Measurements from ENCODE around the gene TBC1D10B. TPM values are rescaled to one million over a fixed set of nuclear protein-coding genes. Genes with fewer than 3 reads are reported as not detected.
"Not testable (repeated sequence)": the region's sequence is repeated elsewhere in the genome, so short reads cannot be mapped to it uniquely, and the experiment has no call there.

The TBC1D10B gene
- total and polyA plus RNA-seq, 9 of the 15 experiments (the other 6 are each of a cell fraction or from before 2014, with no cell fraction given), result 2.2 to 55.4 (median 17.5) TPM

DNA sequence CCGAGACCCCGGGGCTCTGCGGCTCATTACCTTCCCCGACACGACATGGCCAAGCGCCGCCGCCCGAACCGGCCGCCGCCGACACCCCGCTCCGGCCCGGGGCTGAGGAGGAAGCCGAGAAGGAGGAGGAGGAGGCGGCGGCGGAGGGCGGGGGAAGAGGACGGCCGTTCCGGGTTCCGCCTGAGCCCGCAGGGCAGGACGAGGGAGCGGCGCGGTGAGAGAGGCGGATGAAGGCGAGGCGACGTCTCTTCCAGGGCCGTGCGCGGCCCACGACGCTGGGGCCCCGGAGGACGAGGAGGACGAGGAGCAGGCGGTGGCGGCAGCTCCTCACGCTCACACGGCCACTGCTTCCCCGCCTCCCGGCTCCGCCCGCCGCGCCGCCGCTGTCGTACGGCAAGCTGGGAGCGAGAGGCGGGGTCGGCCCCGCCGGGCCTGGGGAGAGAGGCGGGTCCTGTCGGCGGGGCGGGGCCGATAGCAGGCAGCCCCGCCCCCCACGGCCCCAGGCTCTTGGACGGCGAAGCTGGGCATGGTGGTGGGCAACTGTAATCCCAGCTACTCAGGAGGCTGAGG lies 35.2 kb downstream of the TBC1D10B start (continued):
- peak; percentile 40; the same call in 1 of the 2 replicates for TF ChIP-seq GMEB1 (CRISPR knock-in tag; IDR thresholded peaks at IDR 0.05)
- TF ChIP-seq RB1 (IDR thresholded peaks at IDR 0.05; ENCODE audit: low read depth), result peak; percentile 67
- peak in 1 of 2 experiments; percentile 72; a peak in 1 of 4 replicates for TF ChIP-seq NONO (IDR thresholded peaks at IDR 0.05; ENCODE audit: low read depth in 2 of 2, low read length in 1 of 2)
- TF ChIP-seq GTF2E2 (tag; IDR thresholded peaks at IDR 0.05), result peak; percentile 28; the same call in 1 of the 2 replicates
- TF ChIP-seq PKNOX1 (IDR thresholded peaks at IDR 0.05), result peak; percentile 42; the same call in 1 of the 2 replicates
- peak; percentile 68 for TF ChIP-seq ELF1 (tag; IDR thresholded peaks at IDR 0.05)
- peak; percentile 75 for TF ChIP-seq SUPT5H (IDR thresholded peaks at IDR 0.05)
- peak; percentile 53; the same call in 1 of the 2 replicates for TF ChIP-seq ZBTB1 (CRISPR knock-in tag; IDR thresholded peaks at IDR 0.05; ENCODE audit: borderline replicate concordance, low read depth)
- peak; percentile 67 for TF ChIP-seq KDM5B (IDR thresholded peaks at IDR 0.05; ENCODE audit: insufficient replicate concordance, low read depth, low read length)
- peak; percentile 65; the same call in 1 of the 2 replicates for TF ChIP-seq EP400 (IDR thresholded peaks at IDR 0.05)
- TF ChIP-seq ZNF76 (CRISPR knock-in tag; IDR thresholded peaks at IDR 0.05; ENCODE audit: borderline replicate concordance), result 0 out of 2 replicates have a peak, but pooled peaks have one; percentile 15
- 0 out of 2 replicates have a peak, but pooled peaks have one; percentile 15 for TF ChIP-seq GABPA (tag; conservative IDR thresholded peaks at IDR 0.05; ENCODE audit: low read depth)
- peak; percentile 57 to 65; a peak in 3 of 4 replicates for TF ChIP-seq NRF1 (conservative IDR thresholded peaks at IDR 0.05 in 1 of 2, IDR thresholded peaks at IDR 0.05 in 1 of 2)
- TF ChIP-seq, protein P1, sequence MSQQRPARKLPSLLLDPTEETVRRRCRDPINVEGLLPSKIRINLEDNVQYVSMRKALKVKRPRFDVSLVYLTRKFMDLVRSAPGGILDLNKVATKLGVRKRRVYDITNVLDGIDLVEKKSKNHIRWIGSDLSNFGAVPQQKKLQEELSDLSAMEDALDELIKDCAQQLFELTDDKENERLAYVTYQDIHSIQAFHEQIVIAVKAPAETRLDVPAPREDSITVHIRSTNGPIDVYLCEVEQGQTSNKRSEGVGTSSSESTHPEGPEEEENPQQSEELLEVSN (IDR thresholded peaks at IDR 0.05; ENCODE audit: borderline replicate concordance in 1 of 2, extremely low read depth in 1 of 2, insufficient read depth in 1 of 2, insufficient read length in 1 of 2, low read depth in 1 of 2, low read length in 1 of 2, poor library complexity in 1 of 2, severe bottlenecking in 1 of 2), result peak in 1 of 2 experiments; percentile 29
- TF ChIP-seq ATF1 (CRISPR knock-in tag; IDR thresholded peaks at IDR 0.05); TOE1 (CRISPR knock-in tag; IDR thresholded peaks at IDR 0.05; ENCODE audit: borderline replicate concordance, low read depth): not testable (repeated sequence)
- TF ChIP-seq ATF1 (tag; IDR thresholded peaks at IDR 0.05), result 0 out of 2 replicates have a peak, but pooled peaks have one; percentile 17
- TF ChIP-seq, protein P2, sequence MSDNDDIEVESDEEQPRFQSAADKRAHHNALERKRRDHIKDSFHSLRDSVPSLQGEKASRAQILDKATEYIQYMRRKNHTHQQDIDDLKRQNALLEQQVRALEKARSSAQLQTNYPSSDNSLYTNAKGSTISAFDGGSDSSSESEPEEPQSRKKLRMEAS (CRISPR knock-in tag; IDR thresholded peaks at IDR 0.05), result peak; percentile 52
- 0 out of 2 replicates have a peak, but pooled peaks have one; percentile 26 for TF ChIP-seq TOE1 (IDR thresholded peaks at IDR 0.05; ENCODE audit: borderline replicate concordance)
- peak; percentile 83 for TF ChIP-seq POLR2A (conservative IDR thresholded peaks at IDR 0.05)
- TF ChIP-seq ZBTB26 (CRISPR knock-in tag; IDR thresholded peaks at IDR 0.05), result 0 out of 2 replicates have a peak, but pooled peaks have one; percentile 13

Data from K562 (cell line).